ENCODE results near the gene TMEM248.
"Not testable (repeated sequence)": the region's sequence is repeated elsewhere in the genome, so short reads cannot be mapped to it uniquely, and the experiment has no call there.

The TMEM248 gene

GRCh38 chr7:66920769-66921395 lies at the start of gene TMEM248:
Gene TMEM248 (plus strand): TSS chr7:66921225. CDS start chr7:66941866, 20,641 bp downstream.
- DNase-seq (ENCODE audit: low spot score), result peak; percentile 77

GRCh38 chr7:66873476-66873875 lies 47.5 kb upstream of the TMEM248 start:
- no peak for DNase-seq (ENCODE audit: low spot score)

- no peak for DNase-seq (ENCODE audit: low spot score)
Observed at GRCh38 chr7:66877577-66878300, 43.3 kb upstream of the TMEM248 start.

GRCh38 chr7:66878301-66878685 lies 42.7 kb upstream of the TMEM248 start:
- DNase-seq (ENCODE audit: low spot score), result not testable (repeated sequence)

- DNase-seq (ENCODE audit: low spot score), result no peak
Observed at GRCh38 chr7:66880053-66880452, 41.0 kb upstream of the TMEM248 start.

GRCh38 chr7:66880577-66880976 lies 40.4 kb upstream of the TMEM248 start:
- not testable (repeated sequence) for DNase-seq (ENCODE audit: low spot score)

- DNase-seq (ENCODE audit: low spot score), result no peak
Observed at GRCh38 chr7:66883716-66884115, 37.3 kb upstream of the TMEM248 start.

GRCh38 chr7:66884556-66884955 lies 36.5 kb upstream of the TMEM248 start:
- not testable (repeated sequence) for DNase-seq (ENCODE audit: low spot score)

- DNase-seq (ENCODE audit: low spot score), result no peak
Observed at GRCh38 chr7:66886152-66886551, 34.9 kb upstream of the TMEM248 start.

- not testable (repeated sequence) for DNase-seq (ENCODE audit: low spot score)
Observed at GRCh38 chr7:66888223-66888622, 32.8 kb upstream of the TMEM248 start.

GRCh38 chr7:66894463-66895080 lies 26.5 kb upstream of the TMEM248 start:
- DNase-seq (ENCODE audit: low spot score), result no peak

GRCh38 chr7:66896441-66896840 lies 24.6 kb upstream of the TMEM248 start:
- no peak for DNase-seq (ENCODE audit: low spot score)

- no peak for DNase-seq (ENCODE audit: low spot score)
Observed at GRCh38 chr7:66899552-66900280, 21.3 kb upstream of the TMEM248 start.

- no peak for DNase-seq (ENCODE audit: low spot score)
Observed at GRCh38 chr7:66901941-66902843, 18.8 kb upstream of the TMEM248 start.

- DNase-seq (ENCODE audit: low spot score), result no peak
Observed at GRCh38 chr7:66902844-66903180, 18.2 kb upstream of the TMEM248 start.

GRCh38 chr7:66903360-66904062 lies 17.5 kb upstream of the TMEM248 start:
- no peak for DNase-seq (ENCODE audit: low spot score)

- DNase-seq (ENCODE audit: low spot score), result no peak
Observed at GRCh38 chr7:66904063-66904593, 16.9 kb upstream of the TMEM248 start.

- no peak for DNase-seq (ENCODE audit: low spot score)
Observed at GRCh38 chr7:66905278-66905677, 15.7 kb upstream of the TMEM248 start.

- DNase-seq (ENCODE audit: low spot score), result no peak
Observed at GRCh38 chr7:66905689-66906088, 15.3 kb upstream of the TMEM248 start.

GRCh38 chr7:66907731-66908130 lies 13.3 kb upstream of the TMEM248 start:
- DNase-seq (ENCODE audit: low spot score), result no peak

GRCh38 chr7:66908598-66908997 lies 12.4 kb upstream of the TMEM248 start:
- not testable (repeated sequence) for DNase-seq (ENCODE audit: low spot score)
